ENCODE results near the gene PLCL1. TPM values are rescaled to one million over a fixed set of nuclear protein-coding genes. Genes with fewer than 3 reads are reported as not detected.

Gene PLCL1
- total and polyA plus RNA-seq, 10 donors: 0.54 to 6.5 (median 4.0) TPM

- intact Hi-C loops (cut with DNase I; ENCODE audit: low total_unique reads): no loop called here
- H3K4me3 ChIP-seq: no peak overlapping the region
- H3K27ac ChIP-seq: no peak overlapping the region
- DNase-seq: no peak
- no peak for TF ChIP-seq POLR2AphosphoS5 (IDR thresholded peaks at IDR 0.05)
- TF ChIP-seq CTCF (IDR thresholded peaks at IDR 0.05 in 8 of 11, conservative IDR thresholded peaks at IDR 0.05 in 3 of 11): no peak
- TF ChIP-seq POLR2A (IDR thresholded peaks at IDR 0.05): no peak
- H3K9me3 ChIP-seq: no peaks in the 10 kb centered on the region
- WGBS, 5 donors: 78 to 93% (median 86%) methylated on average over 7 of the region's 7 CpGs
- peaks cover 0 to 16% (median 0%) of the 10 kb centered on the region in 6 donors for H3K4me1 ChIP-seq
- no peaks in the 10 kb centered on the region for H3K27me3 ChIP-seq (replicated peaks in 1 of 7)
- no peaks in the 10 kb centered on the region for H3K36me3 ChIP-seq
These were observed 192.7 kb downstream of the PLCL1 start for GRCh38 chr2:197997083-197997541.

GRCh38 chr2:197998702-197999101, 194.3 kb downstream of the PLCL1 start:
- Histone ChIP-seq H3K27ac (no peak overlapping the region), H3K36me3 (no peaks in the 10 kb centered on the region), H3K4me3 (no peak overlapping the region), H3K27me3 (replicated peaks in 1 of 7) (no peaks in the 10 kb centered on the region), H3K9me3 (no peaks in the 10 kb centered on the region), H3K4me1 (peaks cover 0 to 16% (median 0%) of the 10 kb centered on the region in 6 donors)
- intact Hi-C loops (cut with DNase I; ENCODE audit: low total_unique reads): no loop called here
- TF ChIP-seq CTCF (IDR thresholded peaks at IDR 0.05 in 8 of 11, conservative IDR thresholded peaks at IDR 0.05 in 3 of 11): no peak
- TF ChIP-seq POLR2A (IDR thresholded peaks at IDR 0.05): no peak
- no peak for TF ChIP-seq POLR2AphosphoS5 (IDR thresholded peaks at IDR 0.05)
- no peak for DNase-seq
- 74 to 90% (median 86%) methylated on average over 3 of the region's 3 CpGs for WGBS, 5 donors

- Histone ChIP-seq H3K9me3 (no peaks in the 10 kb centered on the region), H3K27ac (no peak overlapping the region), H3K36me3 (no peaks in the 10 kb centered on the region), H3K27me3 (replicated peaks in 1 of 7) (no peaks in the 10 kb centered on the region), H3K4me1 (peaks cover 0 to 16% (median 0%) of the 10 kb centered on the region in 6 donors), H3K4me3 (no peak overlapping the region)
- 59 to 91% (median 76%) methylated on average over 1 of the region's 1 CpG for WGBS, 5 donors
- intact Hi-C loops (cut with DNase I; ENCODE audit: low total_unique reads): no loop called here
- no peak for DNase-seq
- TF ChIP-seq POLR2A (IDR thresholded peaks at IDR 0.05): no peak
- TF ChIP-seq CTCF (IDR thresholded peaks at IDR 0.05 in 8 of 11, conservative IDR thresholded peaks at IDR 0.05 in 3 of 11): no peak
- TF ChIP-seq POLR2AphosphoS5 (IDR thresholded peaks at IDR 0.05): no peak
These were observed 196.0 kb downstream of the PLCL1 start for GRCh38 chr2:198000417-198000816.

GRCh38 chr2:198004173-198004572, 199.8 kb downstream of the PLCL1 start:
- intact Hi-C loops (cut with DNase I; ENCODE audit: low total_unique reads): no loop called here
- DNase-seq: no peak
- H3K4me3 ChIP-seq: no peak overlapping the region
- H3K9me3 ChIP-seq: no peaks in the 10 kb centered on the region
- no peaks in the 10 kb centered on the region for H3K36me3 ChIP-seq
- no peak for TF ChIP-seq POLR2AphosphoS5 (IDR thresholded peaks at IDR 0.05)
- TF ChIP-seq POLR2A (IDR thresholded peaks at IDR 0.05): no peak
- no peak for TF ChIP-seq CTCF (IDR thresholded peaks at IDR 0.05 in 8 of 11, conservative IDR thresholded peaks at IDR 0.05 in 3 of 11)
- 57 to 84% (median 72%) methylated on average over 1 of the region's 1 CpG for WGBS, 5 donors
- no peaks in the 10 kb centered on the region for H3K4me1 ChIP-seq
- no peak overlapping the region for H3K27ac ChIP-seq
- no peaks in the 10 kb centered on the region for H3K27me3 ChIP-seq (replicated peaks in 1 of 7)
